Left ventricle myocardium inferior (tissue), 1 donor: ENCODE measurements around the gene MFSD6. TPM values are rescaled to one million over a fixed set of nuclear protein-coding genes. Genes with fewer than 3 reads are reported as not detected.
A peak's percentile ranks its signal among the peaks of the same experiment; 100 is the strongest.

ENCODE experiments used
- DNase-seq: peaks from one replicate; pipeline ENCODE4 v3.0.0-alpha.2; 2020
- H3K27ac ChIP-seq: fragments of 200-600 bp; replicated peaks from 2 replicates; pipeline ENCODE4 v1.8.0; 2021
- H3K27me3 ChIP-seq: fragments of 200-600 bp; 2 replicates; pipeline ENCODE4 v1.8.0; 2021; ENCODE audit warnings: low read depth
- H3K36me3 ChIP-seq: fragments of 200-600 bp; 2 replicates; pipeline ENCODE4 v1.8.0; 2021
- H3K4me1 ChIP-seq: fragments of 200-600 bp; 2 replicates; pipeline ENCODE4 v1.8.0; 2021
- H3K4me3 ChIP-seq: fragments of 200-600 bp; 2 replicates; pipeline ENCODE4 v1.8.0; 2021; ENCODE audit warnings: mild to moderate bottlenecking, moderate library complexity
- H3K9me3 ChIP-seq: fragments of 200-600 bp; replicated peaks from 2 replicates; pipeline ENCODE4 v1.8.0; 2021
- CTCF ChIP-seq: fragments of 200-600 bp; IDR thresholded peaks from 2 replicates; pipeline ENCODE4 v1.8.0; 2021; ENCODE audit warnings: antibody characterized with exemption, mild to moderate bottlenecking, borderline replicate concordance
- intact Hi-C: fragments of 100-400 bp; cut with micrococcal nuclease; formaldehyde crosslinking; loops from one replicate; pipeline ENCODE4 v1.11.0; 2022
- total RNA-seq: library from RNA; stranded (reverse); fragmentation: NEBNext Ultra II Directional; extraction: Animal tissue kit (Norgen Biotek cat#: 25700); gene quantifications from one replicate; pipeline ENCODE4 v1.2.1, GENCODE V29; 2021
- donor health status: DM: no; HTN: yes; CAD: no; lungs with severe emphysema.

MFSD6 gene
- total RNA-seq, 1 donor from 2014 or later, result 21.4 TPM

GRCh38 chr2:190409616-190410015 is 1.5 kb downstream of the MFSD6 start:
- DNase-seq, result no peak
- Histone ChIP-seq H3K9me3 (no peaks in the 10 kb centered on the region), H3K4me1 (peaks cover 50% of the 10 kb centered on the region), H3K27ac (peak overlapping the region; percentile 89), H3K4me3 (peak overlapping the region; percentile 92), H3K36me3 (no peaks in the 10 kb centered on the region), H3K27me3 (no peaks in the 10 kb centered on the region)
- no peak for TF ChIP-seq CTCF
- intact Hi-C loops, result loop anchor here (5.0 to 10.0 kb wide), 2 partner anchors 58 to 85 kb away; no protein-coding TSS in a partner anchor

GRCh38 chr2:190410166-190410565 is 2.0 kb downstream of the MFSD6 start:
- Histone ChIP-seq H3K27ac (peak overlapping the region; percentile 89), H3K27me3 (no peaks in the 10 kb centered on the region), H3K4me1 (peaks cover 50% of the 10 kb centered on the region), H3K36me3 (no peaks in the 10 kb centered on the region), H3K4me3 (peak overlapping the region; percentile 92), H3K9me3 (no peaks in the 10 kb centered on the region)
- DNase-seq, result no peak
- intact Hi-C loops, result loop anchor here (5.0 kb wide), 1 partner anchor 57 kb away; no protein-coding TSS in a partner anchor
- no peak for TF ChIP-seq CTCF

GRCh38 chr2:190412966-190413365 is 4.8 kb downstream of the MFSD6 start:
- H3K36me3 ChIP-seq, result no peaks in the 10 kb centered on the region
- no peak for TF ChIP-seq CTCF
- H3K4me1 ChIP-seq, result peaks cover 61% of the 10 kb centered on the region
- no peak overlapping the region for H3K4me3 ChIP-seq
- no peak for DNase-seq
- no peak overlapping the region for H3K27ac ChIP-seq
- H3K27me3 ChIP-seq, result no peaks in the 10 kb centered on the region
- no peaks in the 10 kb centered on the region for H3K9me3 ChIP-seq
- intact Hi-C loops, result loop anchor here (5.0 kb wide), 1 partner anchor 54 kb away; no protein-coding TSS in a partner anchor

- Histone ChIP-seq H3K4me1 (peaks cover 59% of the 10 kb centered on the region), H3K9me3 (no peaks in the 10 kb centered on the region), H3K36me3 (no peaks in the 10 kb centered on the region), H3K4me3 (no peak overlapping the region), H3K27me3 (no peaks in the 10 kb centered on the region), H3K27ac (peak overlapping the region; percentile 29)
- no peak for DNase-seq
- intact Hi-C loops, result loop anchor here (5.0 kb wide), 1 partner anchor 54 kb away; no protein-coding TSS in a partner anchor
- TF ChIP-seq CTCF, result no peak
Measured at GRCh38 chr2:190413421-190413820, 5.3 kb downstream of the MFSD6 start.

DNA sequence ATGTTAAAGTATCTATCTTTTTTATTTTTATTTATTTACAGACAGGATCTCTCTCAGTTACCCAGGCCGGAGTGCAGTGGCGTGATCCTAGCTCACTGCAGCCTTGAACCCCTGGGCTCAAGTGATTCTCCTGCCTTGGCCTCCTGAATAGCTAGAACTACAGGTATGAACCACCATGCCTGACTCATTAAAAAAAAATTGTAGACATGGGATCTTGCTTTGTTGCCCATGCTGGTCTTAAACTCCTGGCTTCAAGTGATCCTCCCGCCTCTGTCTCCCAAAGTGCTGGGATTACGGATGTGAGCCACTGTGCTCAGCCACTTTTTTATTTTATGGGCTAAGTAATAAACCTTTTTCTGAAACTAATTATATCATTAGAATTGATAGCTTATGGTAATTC is 7.1 kb downstream of the MFSD6 start:
- intact Hi-C loops, result no loop called here
- Histone ChIP-seq H3K36me3 (no peaks in the 10 kb centered on the region), H3K4me1 (peaks cover 41% of the 10 kb centered on the region), H3K27ac (peak overlapping the region; percentile 37), H3K9me3 (no peaks in the 10 kb centered on the region), H3K4me3 (no peak overlapping the region), H3K27me3 (no peaks in the 10 kb centered on the region)
- TF ChIP-seq CTCF, result no peak
- no peak for DNase-seq
